ENCODE measurements around the gene RNASEH1.

DNA sequence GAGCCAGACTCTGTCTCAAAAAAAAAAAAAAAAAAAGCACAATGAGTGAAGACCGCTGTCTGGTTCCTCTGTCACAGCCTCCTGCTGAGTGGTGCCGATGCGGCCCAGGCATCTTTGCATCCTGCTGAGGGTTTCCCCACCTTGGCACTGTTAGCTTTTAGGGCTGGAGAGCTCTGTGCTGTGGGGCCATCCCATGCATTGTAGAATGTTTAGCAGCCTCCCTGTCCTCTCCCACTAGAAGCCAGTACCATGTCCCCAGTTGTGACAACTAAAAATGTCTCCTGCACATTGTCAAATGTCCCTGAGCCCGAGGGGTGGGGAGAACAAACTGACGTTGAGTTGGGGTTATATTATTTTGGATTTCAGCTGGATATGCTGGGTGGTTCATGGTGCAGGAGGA is 28.9 kb upstream of the RNASEH1 start:
- TF ChIP-seq, protein P1, sequence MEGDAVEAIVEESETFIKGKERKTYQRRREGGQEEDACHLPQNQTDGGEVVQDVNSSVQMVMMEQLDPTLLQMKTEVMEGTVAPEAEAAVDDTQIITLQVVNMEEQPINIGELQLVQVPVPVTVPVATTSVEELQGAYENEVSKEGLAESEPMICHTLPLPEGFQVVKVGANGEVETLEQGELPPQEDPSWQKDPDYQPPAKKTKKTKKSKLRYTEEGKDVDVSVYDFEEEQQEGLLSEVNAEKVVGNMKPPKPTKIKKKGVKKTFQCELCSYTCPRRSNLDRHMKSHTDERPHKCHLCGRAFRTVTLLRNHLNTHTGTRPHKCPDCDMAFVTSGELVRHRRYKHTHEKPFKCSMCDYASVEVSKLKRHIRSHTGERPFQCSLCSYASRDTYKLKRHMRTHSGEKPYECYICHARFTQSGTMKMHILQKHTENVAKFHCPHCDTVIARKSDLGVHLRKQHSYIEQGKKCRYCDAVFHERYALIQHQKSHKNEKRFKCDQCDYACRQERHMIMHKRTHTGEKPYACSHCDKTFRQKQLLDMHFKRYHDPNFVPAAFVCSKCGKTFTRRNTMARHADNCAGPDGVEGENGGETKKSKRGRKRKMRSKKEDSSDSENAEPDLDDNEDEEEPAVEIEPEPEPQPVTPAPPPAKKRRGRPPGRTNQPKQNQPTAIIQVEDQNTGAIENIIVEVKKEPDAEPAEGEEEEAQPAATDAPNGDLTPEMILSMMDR (conservative IDR thresholded peaks at IDR 0.05; ENCODE audit: low read length) = no peak
- no peak for TF ChIP-seq EZH2phosphoT487 (IDR thresholded peaks at IDR 0.05; ENCODE audit: borderline replicate concordance)

Data from Loucy (cell line).